Fibroblast of gingiva (primary cell): ENCODE results near the gene FAF1.
"Not testable (repeated sequence)": the region's sequence is repeated elsewhere in the genome, so short reads cannot be mapped to it uniquely, and the experiment has no call there.

ENCODE experiments used
- DNase-seq: peaks from one replicate; pipeline ENCODE4 v3.0.0-alpha.2; 2011; ENCODE audit warnings: low read depth

FAF1 gene

DNA sequence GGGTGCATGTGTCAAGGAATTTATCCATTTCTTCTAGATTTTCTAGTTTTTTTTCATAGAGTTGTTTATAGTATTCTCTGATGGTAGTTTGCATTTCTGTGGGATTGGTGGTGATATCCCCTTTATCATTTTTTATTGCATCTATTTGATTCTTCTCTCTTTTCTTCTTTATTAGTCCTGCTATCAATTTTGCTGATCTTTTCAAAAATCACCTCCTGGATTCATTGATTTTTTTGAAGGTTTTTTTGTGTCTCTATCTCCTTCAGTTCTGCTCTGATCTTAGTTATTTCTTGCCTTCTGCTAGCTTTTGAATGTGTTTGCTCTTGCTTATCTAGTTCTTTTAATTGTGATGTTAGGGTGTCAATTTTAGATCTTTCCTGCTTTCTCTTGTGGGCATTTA, 52.5 kb downstream of the FAF1 start:
- not testable (repeated sequence) for DNase-seq

DNA sequence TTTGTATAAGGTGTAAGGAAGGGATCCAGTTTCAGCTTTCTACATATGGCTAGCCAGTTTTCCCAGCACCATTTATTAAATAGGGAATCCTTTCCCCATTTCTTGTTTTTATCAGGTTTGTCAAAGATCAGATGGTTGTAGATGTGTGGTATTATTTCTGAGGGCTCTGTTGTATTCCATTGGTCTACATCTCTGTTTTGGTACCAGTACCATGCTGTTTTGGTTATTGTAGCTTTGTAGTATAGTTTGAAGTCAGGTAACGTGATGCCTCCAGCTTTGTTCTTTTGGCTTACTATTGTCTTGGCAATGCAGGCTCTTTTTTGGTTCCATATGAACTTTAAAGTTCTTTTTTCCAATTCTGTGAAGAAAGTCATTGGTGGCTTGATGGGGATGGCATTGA, 54.0 kb downstream of the FAF1 start:
- not testable (repeated sequence) for DNase-seq

DNA sequence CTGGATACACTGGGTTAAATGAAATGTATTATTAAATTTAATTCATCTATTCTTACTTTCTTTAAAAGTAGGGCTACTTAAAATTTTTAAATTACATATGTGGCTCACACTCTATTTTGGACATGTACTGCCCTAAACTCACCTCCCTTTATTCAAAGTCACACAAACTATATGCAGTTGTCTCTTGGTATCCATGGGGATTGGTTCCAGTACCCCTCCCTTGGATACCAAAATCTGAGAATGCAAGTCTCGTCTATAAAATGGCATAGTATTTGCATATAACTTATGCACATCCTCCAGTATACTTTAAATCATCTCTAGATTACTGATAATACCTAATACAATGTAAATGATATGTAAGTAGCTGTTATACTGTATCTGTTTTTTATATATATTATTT, 57.6 kb downstream of the FAF1 start:
- DNase-seq, result no peak

DNA sequence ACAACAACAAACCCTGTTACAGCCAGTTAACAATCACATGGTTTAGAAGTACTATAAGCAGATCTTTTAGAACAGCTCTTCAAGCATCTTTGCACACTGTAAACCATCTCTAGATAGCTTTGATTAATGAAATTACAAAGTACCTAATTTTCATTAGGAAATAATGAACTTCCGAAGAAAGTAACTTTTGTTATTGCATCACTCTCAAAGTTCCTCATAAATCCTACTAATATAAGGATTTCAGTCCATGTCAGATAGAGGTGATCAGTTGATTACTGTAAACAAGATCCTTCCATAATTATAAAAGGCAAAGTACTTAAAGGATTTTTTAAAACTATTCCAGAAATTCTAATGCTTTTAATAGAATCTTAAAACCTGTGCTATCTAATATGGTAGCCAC, 58.2 kb downstream of the FAF1 start:
- no peak for DNase-seq

DNA sequence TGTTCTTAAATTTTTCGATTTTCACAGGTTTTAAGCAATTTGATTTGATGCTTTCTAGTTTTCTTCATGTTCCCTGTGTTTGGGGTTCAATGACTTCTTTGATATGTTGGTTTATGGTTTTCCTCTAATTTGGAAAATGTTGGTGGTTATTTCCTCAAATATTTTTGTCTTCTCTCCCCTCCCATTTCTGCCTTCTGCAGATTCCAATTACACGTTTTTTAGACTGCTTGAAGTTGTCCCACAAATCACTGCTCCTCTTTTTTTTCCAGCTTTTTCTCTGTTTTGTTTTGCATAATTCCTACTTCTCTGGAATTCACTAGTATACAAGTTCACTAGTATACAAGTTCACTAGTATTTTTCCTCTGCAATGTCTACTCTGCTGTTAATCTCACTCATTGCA, 61.3 kb downstream of the FAF1 start:
- DNase-seq, result no peak

DNA sequence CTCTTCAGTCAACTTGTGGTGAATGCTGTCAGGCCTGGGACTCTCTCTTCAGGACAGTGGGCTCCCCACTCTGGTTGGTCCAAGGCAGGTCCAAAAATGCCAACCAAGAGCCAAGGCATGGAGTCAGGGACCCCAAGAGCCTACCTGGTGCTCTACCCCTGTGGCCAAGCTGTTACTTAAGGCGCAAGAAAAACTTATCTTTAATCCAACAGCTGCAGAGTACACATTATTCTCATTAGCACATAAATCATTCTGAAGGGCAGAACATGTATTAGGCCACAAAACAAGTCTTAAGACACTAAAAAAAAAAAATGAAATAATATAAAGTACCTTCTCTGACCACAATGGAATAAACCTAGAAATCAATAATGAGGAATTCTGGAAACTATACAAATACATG, 65.7 kb downstream of the FAF1 start:
- no peak for DNase-seq

DNA sequence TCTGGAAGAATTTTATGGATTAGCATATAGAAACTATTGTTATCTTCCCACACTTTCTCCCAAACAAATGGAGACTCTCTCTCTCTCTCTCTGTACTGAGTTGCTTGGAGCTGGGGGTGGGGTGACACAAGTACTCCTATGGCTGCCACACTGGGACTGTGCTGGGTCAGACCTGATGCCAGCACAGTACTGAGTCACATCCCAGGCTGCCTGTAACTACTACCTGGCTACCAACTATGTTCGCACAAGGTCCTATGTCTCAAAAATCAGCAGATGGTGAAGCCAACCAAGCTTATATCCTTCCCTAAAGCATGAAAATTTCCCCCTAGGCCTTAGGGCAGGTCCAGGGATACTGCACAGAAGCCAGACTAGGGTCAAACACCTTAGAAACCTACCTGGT, 66.6 kb downstream of the FAF1 start:
- no peak for DNase-seq

DNA sequence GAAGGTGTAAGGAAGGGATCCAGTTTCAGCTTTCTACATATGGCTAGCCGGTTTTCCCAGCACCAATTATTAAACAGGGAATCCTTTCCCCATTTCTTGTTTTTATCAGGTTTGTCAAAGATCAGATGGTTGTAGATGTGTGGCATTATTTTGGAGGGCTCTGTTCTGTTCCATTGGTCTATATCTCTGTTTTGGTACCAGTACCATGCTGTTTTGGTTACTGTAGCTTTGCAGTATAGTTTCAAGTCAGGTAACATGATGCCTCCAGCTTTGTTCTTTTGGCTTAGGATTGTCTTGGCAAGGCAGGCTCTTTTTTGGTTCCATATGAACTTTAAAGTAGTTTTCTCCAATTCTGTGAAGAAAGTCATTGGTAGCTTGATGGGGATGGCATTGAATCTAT, 72.5 kb downstream of the FAF1 start:
- DNase-seq, result not testable (repeated sequence)

DNA sequence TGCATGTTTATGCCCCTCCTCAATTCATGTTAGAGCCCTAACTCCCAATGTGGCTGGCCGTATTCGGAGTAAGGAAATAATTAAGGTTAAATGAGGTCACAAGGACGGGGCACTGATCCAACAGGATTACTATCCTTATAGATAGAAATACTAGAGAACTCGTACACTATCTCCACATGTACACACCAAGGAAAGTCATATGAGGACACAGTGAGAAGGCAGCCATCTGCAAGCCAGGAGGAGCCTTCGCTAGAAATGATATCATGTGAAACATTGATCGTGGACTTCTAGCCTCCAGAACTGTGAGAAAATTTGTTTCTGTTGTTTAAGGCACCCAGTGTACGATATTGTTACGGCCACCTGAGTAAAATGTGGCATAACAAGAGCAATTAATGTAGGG, 79.7 kb downstream of the FAF1 start:
- DNase-seq, result no peak

DNA sequence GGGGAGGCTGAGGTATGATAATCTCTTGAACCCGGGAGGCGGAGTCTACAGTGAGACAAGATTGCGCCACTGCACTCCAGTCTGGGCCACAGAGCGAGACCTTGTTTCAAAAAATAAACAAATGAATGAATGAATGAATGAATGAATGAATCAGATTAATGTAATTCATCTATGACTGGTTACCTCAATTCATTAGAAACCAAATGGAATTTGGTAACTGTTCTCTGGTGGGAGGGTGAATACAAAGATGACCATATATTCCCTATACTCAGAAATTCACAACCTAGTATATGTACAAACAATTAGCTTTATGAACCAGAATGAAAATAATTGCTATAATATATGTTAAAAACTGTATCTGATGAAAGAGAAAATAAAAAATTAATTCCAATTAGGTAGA, 80.9 kb downstream of the FAF1 start:
- no peak for DNase-seq

DNA sequence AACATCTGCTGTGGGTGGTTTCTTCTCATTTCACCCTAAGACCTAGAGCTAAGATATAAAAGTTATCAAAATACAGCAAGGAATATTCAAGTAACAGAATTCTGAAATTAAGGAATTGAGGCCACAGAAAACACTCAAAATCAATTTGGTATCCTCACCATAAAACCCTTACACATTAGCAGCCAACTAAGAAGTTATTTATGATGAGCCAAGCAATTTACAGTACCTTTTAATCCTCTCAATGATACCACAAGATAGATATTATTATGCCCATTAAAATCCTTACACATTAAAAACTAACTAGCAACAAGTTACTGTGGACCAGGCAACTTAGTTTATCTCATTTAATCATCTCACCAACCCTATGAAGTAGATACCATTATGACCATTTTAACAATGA, 81.6 kb downstream of the FAF1 start:
- no peak for DNase-seq

DNA sequence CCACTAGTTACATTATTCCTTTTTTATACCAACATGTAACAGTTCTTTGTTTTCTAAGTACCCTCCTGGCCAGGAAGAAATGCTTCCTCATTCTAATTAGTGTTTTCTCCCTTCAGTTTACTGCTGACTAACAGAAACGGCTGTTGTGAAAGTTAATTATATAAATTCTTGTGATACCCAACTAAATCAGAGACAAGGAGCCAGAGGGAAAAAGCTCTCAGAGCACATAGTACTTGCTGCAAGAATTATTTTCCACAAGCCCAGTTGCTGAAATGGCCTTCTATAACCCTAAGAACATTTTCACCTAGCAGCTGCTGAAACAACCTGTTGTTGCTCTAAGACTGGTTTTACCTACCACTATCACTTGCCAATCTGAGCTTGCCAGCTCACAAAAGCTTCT, 82.4 kb downstream of the FAF1 start:
- no peak for DNase-seq

DNA sequence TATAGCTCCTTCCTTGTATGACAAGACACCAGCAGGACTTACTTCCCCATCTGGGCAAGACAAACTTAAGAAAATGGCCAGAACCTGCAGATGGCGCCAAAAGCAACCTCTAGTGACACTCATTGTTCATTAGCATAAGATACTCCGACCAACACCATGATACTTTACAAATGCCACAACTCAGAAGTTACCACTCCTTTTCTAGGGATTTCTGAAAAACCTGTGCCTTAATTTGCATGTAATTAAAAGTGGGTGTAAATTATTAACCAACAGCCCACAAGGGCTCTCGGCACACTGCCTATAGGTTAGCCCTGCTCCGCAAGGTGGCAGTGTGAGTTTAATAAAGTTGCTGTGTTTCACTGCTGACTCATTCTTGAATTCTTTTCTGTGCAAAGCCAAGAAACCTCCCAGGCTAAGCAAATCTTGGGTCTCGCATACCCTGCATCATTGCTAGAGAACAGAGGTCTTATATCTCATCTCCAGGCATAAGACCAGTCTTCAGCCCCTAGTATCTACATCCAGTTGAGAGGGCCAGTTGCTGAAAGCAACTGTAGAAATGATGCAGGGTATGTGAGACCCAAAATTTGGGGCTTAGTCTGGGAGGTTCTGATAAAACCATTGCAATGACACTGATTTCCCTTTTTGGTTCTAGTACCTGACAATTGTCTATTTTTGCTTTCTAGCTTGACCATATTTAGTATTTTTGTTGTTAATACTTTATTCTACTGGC, 86.4 kb downstream of the FAF1 start:
- DNase-seq, result peak; percentile 51

DNA sequence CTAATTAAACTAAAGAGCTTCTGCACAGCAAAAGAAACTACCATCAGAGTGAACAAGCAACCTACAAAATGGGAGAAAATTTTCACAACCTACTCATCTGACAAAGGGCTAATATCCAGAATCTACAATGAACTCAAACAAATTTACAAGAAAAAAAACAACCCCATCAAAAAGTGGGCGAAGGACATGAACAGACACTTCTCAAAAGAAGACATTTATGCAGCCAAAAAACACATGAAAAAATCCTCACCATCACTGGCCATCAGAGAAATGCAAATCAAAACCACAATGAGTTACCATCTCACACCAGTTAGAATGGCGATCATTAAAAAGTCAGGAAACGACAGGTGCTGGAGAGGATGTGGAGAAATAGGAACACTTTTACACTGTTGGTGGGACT, 95.2 kb downstream of the FAF1 start:
- DNase-seq, result not testable (repeated sequence)

DNA sequence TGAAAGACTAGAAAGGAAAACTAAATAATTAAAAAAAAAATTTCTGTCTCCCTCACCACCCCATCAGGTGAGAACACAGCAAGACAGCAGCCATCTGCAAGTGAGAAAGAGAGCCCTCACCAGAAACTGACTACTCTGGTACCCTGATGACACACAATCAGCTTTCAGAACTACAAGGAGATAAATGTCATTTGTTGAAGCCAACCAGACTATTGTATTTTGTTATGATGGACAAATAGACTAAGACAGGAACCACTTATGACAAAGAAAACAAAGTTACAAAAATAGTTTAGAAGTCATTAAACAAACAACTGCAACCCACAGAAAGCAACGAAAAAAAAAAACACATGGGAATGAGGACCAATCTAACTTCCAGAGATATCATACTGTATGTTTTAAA, 98.3 kb downstream of the FAF1 start:
- no peak for DNase-seq

DNA sequence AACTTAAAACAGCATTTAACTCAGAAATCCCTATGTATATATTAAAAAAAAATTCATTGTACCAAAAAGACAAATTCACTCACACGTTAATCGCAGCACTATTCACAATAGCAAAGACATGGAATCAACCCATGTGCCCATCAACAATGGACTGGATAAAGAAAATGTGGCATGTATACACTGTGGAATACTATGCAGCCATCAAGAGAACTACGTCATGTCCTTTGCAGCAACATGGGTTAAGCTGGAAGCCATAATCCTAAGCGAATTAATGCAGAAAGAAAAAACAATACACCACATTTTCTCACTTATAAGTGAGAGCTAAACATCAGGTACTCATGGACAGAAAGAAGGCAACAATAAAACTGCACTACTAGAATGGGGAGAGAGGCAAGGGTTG, 99.4 kb downstream of the FAF1 start:
- no peak for DNase-seq

DNA sequence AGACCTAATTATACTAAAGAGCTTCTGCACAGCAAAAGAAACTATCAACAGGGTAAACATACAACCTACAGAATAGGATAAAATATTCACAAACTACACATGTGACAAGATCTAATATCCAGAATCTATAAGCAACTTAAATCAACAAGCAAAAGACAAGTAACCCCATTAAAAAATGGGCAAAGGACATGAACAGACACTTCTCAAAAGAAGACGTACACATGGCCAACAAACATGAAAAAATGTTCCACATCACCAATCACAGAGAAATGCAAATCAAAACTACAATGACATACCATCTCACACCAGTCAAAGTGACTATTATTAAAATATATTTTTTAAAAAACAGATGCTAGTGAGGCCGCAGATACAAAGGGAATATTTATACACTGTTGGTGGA, 99.8 kb downstream of the FAF1 start:
- DNase-seq, result no peak

DNA sequence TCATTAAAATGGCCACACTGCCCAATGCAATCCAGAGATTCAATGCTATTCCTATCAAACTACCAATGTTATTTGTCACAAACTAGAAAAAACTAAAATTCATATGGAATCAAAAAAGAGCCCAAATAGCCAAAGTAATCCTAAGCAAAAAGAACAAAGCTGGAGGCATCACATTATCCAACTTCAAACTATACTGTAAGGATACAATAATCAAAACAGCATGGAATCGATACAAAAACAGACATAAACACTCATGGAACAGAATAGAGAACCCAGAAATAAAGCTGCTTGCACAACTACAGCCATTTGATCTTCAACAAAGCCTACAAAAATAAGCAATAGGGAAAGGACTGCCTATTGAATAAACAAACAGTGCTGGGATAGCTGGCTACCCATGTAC, 100.4 kb downstream of the FAF1 start:
- DNase-seq, result no peak

DNA sequence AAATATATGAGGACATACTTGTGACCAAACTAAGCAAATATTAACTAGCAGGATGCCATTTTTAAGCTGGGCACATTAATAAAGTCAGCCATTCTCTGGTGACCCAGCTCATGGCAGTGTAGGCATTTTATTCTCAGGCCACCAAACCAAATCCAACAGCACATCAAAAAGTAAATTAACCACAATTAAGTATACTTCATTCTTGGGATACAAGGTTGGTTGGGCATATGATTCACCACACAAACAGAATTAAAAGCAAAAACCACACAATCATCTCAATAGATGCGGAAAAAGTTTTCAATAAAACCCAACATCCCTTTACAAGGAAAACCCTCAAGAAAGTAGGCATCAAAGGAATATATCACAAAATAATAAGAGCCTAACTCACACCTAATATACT, 101.3 kb downstream of the FAF1 start:
- no peak for DNase-seq

DNA sequence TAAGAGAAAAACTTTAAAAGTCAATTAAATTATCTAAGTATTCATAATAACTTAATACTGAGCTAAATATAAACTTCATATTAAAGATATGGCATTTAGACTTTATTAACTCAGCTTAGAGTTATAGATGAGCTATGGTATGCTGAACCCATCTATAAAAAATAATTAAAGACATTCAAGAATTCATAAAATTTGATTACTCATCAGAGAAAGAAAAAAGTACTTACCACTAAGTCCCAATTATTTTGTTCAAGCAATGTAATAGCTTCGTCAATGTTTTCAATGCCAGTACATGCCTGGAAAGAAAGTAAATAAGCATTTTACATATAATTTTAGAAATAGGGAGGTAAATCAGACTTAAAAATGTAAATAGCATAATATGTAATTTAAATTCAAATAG, 102.4 kb downstream of the FAF1 start:
- no peak for DNase-seq

DNA sequence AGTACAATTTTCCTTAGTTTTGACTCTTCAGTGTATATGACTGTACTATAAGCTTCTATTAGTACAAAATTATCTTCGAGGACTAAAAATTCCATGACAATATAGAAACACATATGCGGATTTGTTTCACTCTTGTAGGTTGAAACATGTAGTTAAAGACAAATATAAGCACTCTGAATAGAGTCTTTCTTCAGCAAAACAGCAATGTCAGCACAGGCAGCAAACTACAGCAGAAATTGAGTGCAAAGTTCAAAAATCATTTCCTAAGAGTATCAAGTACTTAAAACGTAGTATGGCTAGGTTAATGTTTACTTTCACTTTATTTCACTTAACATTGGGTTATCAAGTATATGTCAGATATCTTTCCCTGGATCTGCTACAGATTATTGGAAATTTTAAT, 106.7 kb downstream of the FAF1 start:
- DNase-seq, result no peak

DNA sequence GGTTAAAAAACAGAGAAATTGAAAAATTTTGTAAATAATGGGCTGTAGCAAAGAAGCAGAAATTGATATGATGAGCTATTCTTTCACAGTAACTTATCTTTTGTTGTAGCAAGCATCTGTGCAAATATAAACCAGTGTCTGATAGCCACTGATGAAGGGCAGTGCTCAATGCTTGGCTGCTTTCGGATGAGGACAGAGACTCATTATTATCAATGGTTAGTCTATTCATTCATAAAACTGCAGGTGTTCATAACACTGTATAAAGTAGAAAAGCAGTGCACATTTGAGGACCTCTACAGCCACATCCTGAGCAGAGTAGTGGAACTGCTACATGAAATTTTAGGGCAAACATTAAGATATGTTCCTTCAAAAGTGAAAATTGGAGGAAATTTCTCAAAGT, 107.2 kb downstream of the FAF1 start:
- no peak for DNase-seq

DNA sequence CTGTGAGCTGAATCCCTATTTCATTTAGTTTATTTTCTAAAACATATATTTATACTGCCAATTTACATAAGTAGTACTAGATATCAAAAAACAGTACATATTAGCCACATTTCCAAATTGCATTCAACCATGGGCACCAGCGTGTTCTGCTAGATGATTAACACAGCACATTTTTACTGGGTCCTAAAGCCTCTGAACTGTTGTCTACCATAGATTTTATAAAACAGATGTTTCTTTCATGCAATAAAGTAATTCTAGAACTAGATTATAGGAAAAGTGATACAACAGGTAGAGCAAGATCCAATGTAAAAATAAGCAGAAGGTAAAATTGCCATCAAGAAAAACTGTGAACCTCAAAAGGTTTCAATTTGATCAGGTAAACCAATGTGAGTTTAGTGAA, 108.6 kb downstream of the FAF1 start:
- DNase-seq, result no peak

DNA sequence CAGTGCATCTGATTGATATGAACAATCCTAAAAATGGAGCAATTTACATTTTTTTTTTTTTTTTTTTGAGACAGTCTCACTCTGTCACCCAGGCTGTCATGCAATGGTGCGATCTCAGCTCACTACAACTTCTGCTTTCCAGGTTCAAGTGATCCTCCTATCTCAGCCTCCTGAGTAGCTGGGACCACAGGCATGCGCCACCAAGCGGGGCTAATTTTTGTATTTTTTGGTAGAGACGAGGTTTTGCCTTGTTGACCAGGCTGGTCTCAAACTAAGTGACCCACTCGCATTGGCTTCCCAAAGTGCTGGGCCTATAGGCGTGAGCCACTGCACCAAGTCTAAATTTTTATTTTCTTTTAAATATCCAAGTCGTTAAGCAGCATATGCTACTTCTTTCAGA, 109.0 kb downstream of the FAF1 start:
- DNase-seq, result no peak

DNA sequence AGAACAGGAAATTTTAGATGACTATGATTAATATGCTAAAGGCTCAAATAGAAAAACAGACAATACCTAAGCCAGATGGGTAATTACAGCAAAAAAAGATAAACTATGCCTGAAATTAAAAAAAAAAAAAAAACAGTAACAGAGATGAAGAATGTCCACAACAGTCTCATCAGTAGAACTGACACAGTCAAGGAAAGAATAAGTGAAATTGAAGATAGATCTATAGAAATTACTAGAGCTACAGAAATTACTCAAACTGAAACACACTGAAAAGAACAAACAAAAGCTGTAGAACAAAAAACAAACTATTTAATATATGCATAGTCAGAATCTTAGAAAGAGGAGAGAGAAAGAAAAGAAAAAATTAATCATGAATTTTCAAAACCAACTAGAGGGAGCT, 112.8 kb downstream of the FAF1 start:
- DNase-seq, result no peak
